Mucosa of gallbladder (tissue), 1 donor: ENCODE measurements around the gene TAS2R16. TPM values are rescaled to one million over a fixed set of nuclear protein-coding genes. Genes with fewer than 3 reads are reported as not detected.

Source experiments
- DNase-seq: peaks from one replicate; pipeline ENCODE4 v3.0.0-alpha.2; 2020; ENCODE audit warnings: low spot score
- total RNA-seq: library from RNA; stranded (reverse); gene quantifications from one replicate; pipeline ENCODE4 v1.2.1, GENCODE V29; 2021
- donor health status: DM: no; HTN: no; CAD: no.

The TAS2R16 gene
- not detected for total RNA-seq

DNA sequence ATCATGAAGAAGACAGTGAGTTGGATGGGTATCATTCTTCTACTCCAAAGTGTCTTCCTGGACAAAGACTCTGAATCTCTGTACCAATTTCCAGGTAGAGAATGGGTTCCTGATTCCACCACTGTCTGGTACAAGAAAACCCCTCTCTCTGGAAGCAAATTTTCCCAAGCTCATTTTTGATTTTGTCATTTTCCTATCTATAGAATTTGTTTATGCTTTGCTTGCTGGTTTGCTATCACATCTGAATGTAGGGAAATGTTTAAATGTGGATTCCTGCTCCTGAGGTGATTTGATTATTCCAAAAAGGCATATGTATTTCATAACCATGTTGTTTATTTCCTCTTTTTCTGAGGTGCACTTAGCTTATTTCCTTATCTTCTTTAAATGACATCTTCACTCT lies at the start of gene TAS2R16:
TSS of gene TAS2R16 (minus strand) at position 101 of the 400 bp plus-strand sequence. CDS start at position 35, 66 bp downstream.
- no peak for DNase-seq

DNA sequence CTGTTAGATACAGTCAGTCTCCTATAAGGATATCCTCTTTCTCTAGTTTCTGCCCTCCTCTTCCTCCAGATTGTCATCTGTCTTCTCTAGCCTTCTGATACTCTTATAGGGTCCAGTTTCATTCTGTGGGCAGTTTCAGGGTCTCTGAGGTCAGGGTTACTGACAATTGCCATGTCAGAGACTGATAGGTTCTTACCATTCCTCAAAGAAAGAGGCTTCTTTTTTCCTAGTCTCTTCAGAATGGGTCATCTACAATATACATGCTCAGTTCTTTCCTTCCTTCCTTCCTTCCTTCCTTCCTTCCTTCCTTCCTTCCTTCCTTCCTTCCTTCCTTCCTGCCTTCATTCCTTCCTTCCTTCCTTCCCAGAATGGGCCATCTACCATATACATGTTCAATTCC lies 48.1 kb upstream of the TAS2R16 start:
- no peak for DNase-seq

- DNase-seq: no peak
Observed at GRCh38 chr7:123041101-123041500, 45.6 kb upstream of the TAS2R16 start.

DNA sequence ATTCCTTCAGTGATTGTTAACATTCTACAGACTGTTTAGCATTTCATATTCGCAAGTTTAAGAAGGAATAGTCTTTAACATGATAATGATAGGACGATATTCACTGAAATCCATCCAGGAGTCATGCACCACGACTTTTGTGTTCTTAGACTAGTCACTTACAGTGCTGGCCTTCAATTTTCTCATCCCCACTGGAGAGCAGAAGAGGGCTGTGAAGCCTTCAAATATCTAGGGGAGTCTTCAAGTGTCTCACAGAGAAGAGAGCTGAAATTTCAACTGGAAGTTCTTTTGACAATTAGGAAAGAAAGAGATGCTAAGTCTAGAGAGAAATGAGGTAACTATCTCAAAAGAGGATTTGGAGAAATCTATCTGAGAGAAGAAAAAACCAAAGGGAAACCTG lies 43.8 kb upstream of the TAS2R16 start:
- no peak for DNase-seq

DNA sequence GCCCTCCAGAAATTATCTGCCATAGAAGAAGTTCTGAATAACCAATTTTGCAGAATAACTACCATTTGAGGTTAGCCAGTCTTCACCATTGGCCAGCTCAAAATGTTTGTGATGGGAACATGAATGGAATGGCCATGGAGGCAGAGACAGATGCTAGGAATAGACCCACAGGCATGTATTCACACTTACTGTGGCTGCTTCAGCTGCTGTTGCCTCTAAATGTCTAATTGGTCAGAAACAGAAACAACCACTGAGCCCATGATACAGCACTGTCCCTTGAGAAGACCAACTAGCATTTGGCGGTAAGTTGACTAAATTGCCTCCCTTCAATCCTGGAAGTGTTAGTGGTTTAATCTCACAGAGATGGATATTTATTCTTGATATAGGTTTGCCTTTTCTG lies 38.6 kb upstream of the TAS2R16 start:
- DNase-seq: no peak

- no peak for DNase-seq
Observed at GRCh38 chr7:123030631-123031030, 35.1 kb upstream of the TAS2R16 start.

DNA sequence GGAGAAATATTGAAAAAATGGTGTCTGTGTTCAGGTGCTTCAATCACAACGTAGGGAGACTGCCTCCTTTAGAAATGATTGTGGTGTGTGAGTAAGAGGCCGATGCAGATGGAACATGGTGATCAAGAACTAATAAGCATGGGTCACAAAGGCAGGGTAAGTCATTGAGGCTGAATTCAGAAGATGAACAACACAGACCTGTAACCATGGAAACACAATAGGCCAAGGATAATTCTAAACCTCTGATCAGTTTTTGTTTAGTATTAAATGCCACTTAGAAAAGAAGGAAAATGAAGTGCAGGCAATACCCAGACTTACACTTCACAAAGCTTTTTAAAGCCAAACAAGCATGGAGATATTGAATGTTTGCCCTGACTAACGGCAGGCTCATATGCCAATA lies 32.8 kb upstream of the TAS2R16 start:
- DNase-seq: no peak

DNA sequence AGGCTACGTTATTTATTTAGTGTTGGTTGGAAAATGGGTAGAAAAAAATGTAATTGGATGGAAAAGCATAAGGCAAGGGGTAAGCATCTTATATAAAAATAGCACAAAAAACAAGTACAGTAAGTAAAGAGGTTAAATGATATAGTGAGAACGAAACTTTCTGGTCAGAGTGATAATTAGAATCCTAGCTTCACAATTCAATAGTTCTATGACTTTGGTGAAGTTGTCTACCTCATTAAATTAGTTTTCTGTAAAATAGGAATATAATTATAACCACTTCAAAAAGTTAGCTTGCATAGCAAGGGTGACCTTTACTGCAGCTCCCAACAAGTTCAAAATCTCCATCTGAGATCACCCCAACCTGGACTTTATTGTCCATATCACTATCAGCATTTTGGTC lies 30.8 kb upstream of the TAS2R16 start:
- no peak for DNase-seq

- DNase-seq: no peak
Observed at GRCh38 chr7:123024989-123025758, 29.7 kb upstream of the TAS2R16 start.

- no peak for DNase-seq
Observed at GRCh38 chr7:123023126-123023525, 27.6 kb upstream of the TAS2R16 start.

- DNase-seq: no peak
Observed at GRCh38 chr7:123022576-123022975, 27.1 kb upstream of the TAS2R16 start.

- no peak for DNase-seq
Observed at GRCh38 chr7:123012435-123012834, 16.9 kb upstream of the TAS2R16 start.

- no peak for DNase-seq
Observed at GRCh38 chr7:123011766-123012369, 16.4 kb upstream of the TAS2R16 start.

DNA sequence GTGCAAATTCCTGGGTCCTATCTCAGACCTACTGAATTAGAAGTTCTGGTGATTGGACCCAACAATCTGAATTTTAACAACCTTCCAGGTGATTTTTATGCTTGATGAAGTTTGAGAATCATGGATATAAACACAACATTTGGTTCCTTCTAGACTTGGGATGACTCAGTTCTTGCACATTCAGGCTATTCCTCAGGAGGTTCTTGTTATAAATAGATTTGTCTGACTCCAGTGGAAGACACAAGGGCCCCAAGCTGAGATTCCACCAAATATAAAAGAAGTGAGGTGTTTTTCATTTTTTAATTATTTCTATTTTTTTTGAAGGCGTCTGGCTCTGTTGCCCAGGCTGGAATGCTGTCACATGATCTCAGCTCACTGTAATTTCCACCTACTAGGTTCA lies 9.4 kb upstream of the TAS2R16 start:
- no peak for DNase-seq

- no peak for DNase-seq
Observed at GRCh38 chr7:123003539-123004126, 8.1 kb upstream of the TAS2R16 start.

- DNase-seq: no peak
Observed at GRCh38 chr7:122989577-122989976, 5.9 kb downstream of the TAS2R16 start.

DNA sequence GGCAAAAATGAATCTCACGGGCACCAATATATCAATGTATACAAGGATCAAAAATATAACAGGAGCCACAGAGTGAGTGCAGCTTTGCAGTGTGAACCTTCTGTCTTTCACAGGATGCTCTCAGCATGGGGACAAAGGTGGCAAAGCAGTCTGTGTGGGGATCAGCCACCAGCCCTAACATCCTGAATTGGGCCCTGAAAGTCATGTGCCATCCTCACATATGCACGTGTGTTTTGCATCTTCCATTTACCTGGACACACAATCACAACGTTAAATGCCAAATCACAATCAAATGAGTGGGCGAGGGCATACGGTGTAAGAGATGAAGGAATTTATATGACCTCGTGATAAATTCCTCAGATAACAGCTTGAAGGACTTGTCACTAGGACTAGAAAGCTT lies 6.5 kb downstream of the TAS2R16 start:
- no peak for DNase-seq

- DNase-seq: no peak
Observed at GRCh38 chr7:122988333-122988732, 7.2 kb downstream of the TAS2R16 start.

- DNase-seq: no peak
Observed at GRCh38 chr7:122987463-122987862, 8.0 kb downstream of the TAS2R16 start.

- no peak for DNase-seq
Observed at GRCh38 chr7:122984021-122984420, 11.5 kb downstream of the TAS2R16 start.

DNA sequence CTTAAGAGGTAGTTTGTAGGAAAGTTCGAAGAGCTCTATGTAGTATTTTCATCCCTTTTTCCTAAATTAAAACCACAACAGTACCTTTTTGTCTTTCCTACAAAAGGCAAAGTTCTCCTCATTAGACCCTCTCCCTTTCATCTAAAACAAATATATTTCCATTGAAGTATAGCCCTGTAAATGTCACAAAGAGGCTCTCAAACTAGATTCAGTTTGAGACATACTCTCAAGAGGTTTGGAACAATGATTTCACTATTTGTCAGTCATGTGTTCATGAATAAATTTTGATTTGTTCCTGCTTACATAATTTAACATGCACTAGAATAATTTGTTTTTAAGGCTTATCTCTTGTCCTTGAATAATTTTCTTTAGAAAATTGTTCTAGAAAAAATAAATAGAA lies 12.2 kb downstream of the TAS2R16 start:
- no peak for DNase-seq

DNA sequence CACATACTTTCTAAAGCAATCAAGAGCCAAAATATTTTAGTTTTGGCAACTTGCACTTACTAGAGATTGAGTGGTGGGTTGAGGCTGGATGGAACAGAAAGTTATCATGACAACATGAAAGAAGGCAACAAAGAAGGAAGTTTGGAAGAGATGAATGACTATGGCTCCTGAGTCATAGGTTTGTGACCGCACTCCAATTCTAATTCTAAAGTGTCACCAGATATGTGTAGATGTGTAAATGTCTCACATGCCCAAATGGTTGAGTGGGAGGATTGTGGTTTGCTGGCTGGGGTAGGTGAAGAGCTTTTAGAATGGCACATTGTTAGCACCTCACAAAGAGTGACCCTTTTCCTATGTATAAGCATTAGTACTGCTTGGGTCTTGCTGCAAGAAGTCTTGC lies 20.2 kb downstream of the TAS2R16 start:
- no peak for DNase-seq

- no peak for DNase-seq
Observed at GRCh38 chr7:122974229-122974628, 21.3 kb downstream of the TAS2R16 start.
